GM13976 (cell line): ENCODE data around the gene TMEM63A.
"Not testable (repeated sequence)": the region's sequence is repeated elsewhere in the genome, so short reads cannot be mapped to it uniquely, and the experiment has no call there.

ENCODE experiments used
- DNase-seq: peaks from one replicate; pipeline ENCODE4 v3.0.0; 2012; ENCODE audit warnings: low spot score
- CTCF ChIP-seq: IDR thresholded peaks from 2 replicates; pipeline ENCODE4 v1.5.1; 2012; ENCODE audit warnings: borderline replicate concordance, mild to moderate bottlenecking; ENCODE audit not compliant: insufficient read depth; ENCODE audit errors: extremely low read depth, missing control alignments, control extremely low read depth
- in situ Hi-C: fragments of 300-500 bp; cut with MboI; formaldehyde crosslinking; loops from one replicate; pipeline ENCODE4 v1.12.0; 2022; ENCODE audit warnings: low sequenced_read_pairs, mixed read lengths, inconsistent platforms; ENCODE audit not compliant: unreplicated experiment

The TMEM63A gene

GRCh38 chr1:225842788-225843425 lies 39.3 kb downstream of the TMEM63A start:
- no peak for DNase-seq
- in situ Hi-C loops = no loop called here
- no peak for TF ChIP-seq CTCF

GRCh38 chr1:225842074-225842473 lies 40.1 kb downstream of the TMEM63A start:
- no peak for TF ChIP-seq CTCF
- in situ Hi-C loops = no loop called here
- no peak for DNase-seq

- no peak for TF ChIP-seq CTCF
- DNase-seq = no peak
- in situ Hi-C loops = no loop called here
Observed at GRCh38 chr1:225840713-225841112, 41.5 kb downstream of the TMEM63A start.

- TF ChIP-seq CTCF = no peak
Observed at GRCh38 chr1:225840223-225840610, 42.0 kb downstream of the TMEM63A start.

GRCh38 chr1:225838793-225839192 lies 43.4 kb downstream of the TMEM63A start:
- no peak for DNase-seq
- in situ Hi-C loops = no loop called here
- no peak for TF ChIP-seq CTCF

More at GRCh38 chr1:225840223-225840610, 42.0 kb downstream of the TMEM63A start:
- DNase-seq = no peak
- in situ Hi-C loops = no loop called here

GRCh38 chr1:225836296-225836695 lies 45.9 kb downstream of the TMEM63A start:
- DNase-seq, in situ Hi-C loops: not testable (repeated sequence)

GRCh38 chr1:225835856-225836255 lies 46.3 kb downstream of the TMEM63A start:
- no peak for TF ChIP-seq CTCF
- no peak for DNase-seq

More at GRCh38 chr1:225835856-225836255, 46.3 kb downstream of the TMEM63A start:
- in situ Hi-C loops = no loop called here
